RWPE2 (cell line): ENCODE results near the gene SLC49A4.

Experiments
- ATAC-seq: fragments of 200-7000 bp; cut with Tn5 transposase; 3 replicates; pipeline ENCODE4 v1.9.1; 2021; ENCODE audit warnings: low read depth
- DNase-seq: peaks from one replicate; pipeline ENCODE4 v3.0.0-alpha.2; 2020; ENCODE audit warnings: low spot score
- H3K27ac ChIP-seq: fragments of 450-650 bp; 2 replicates; pipeline ENCODE4 v1.5.1; 2017; ENCODE audit warnings: mild to moderate bottlenecking; ENCODE audit not compliant: poor library complexity, severe bottlenecking
- H3K27me3 ChIP-seq: fragments of 250-450 bp; sonication (Bioruptor Pico); 2 replicates; pipeline ENCODE4 v1.5.1; 2021; ENCODE audit warnings: mild to moderate bottlenecking, moderate library complexity; ENCODE audit not compliant: insufficient read depth, poor library complexity, severe bottlenecking
- H3K36me3 ChIP-seq: fragments of 250-450 bp; sonication (Bioruptor Pico); 2 replicates; pipeline ENCODE4 v1.5.1; 2020; ENCODE audit warnings: low read depth, mild to moderate bottlenecking, moderate library complexity
- H3K4me1 ChIP-seq: fragments of 250-450 bp; sonication (Bioruptor Pico); 2 replicates; pipeline ENCODE4 v1.5.1; 2021; ENCODE audit warnings: mild to moderate bottlenecking, moderate library complexity; ENCODE audit not compliant: insufficient read depth, poor library complexity, severe bottlenecking
- H3K4me3 ChIP-seq: fragments of 250-450 bp; sonication (Bioruptor Pico); 2 replicates; pipeline ENCODE4 v1.5.1; 2021; ENCODE audit warnings: mild to moderate bottlenecking, moderate library complexity; ENCODE audit not compliant: severe bottlenecking
- H3K9me3 ChIP-seq: fragments of 250-450 bp; sonication (Bioruptor Pico); 2 replicates; pipeline ENCODE4 v1.5.1; 2021; ENCODE audit warnings: mild to moderate bottlenecking, moderate library complexity; ENCODE audit not compliant: severe bottlenecking
- CTCF ChIP-seq: fragments of 450-650 bp; IDR thresholded peaks from one replicate; pipeline ENCODE4 v1.5.1; 2017; ENCODE audit warnings: mild to moderate bottlenecking, moderate library complexity; ENCODE audit not compliant: poor library complexity, severe bottlenecking

The SLC49A4 gene

GRCh38 chr3:122908251-122908650 is 113.4 kb downstream of the SLC49A4 start:
- Histone ChIP-seq H3K27ac (no peak overlapping the region), H3K4me1 (no peaks in the 10 kb centered on the region), H3K4me3 (no peak overlapping the region), H3K9me3 (no peaks in the 10 kb centered on the region), H3K36me3 (no peaks in the 10 kb centered on the region), H3K27me3 (peaks cover 6% of the 10 kb centered on the region)
- ATAC-seq (no peak), DNase-seq (no peak)
- no peak for TF ChIP-seq CTCF

GRCh38 chr3:122911901-122912300 is 117.0 kb downstream of the SLC49A4 start:
- Histone ChIP-seq H3K9me3 (no peaks in the 10 kb centered on the region), H3K4me1 (no peaks in the 10 kb centered on the region), H3K36me3 (no peaks in the 10 kb centered on the region), H3K4me3 (no peak overlapping the region), H3K27me3 (peaks cover 12% of the 10 kb centered on the region), H3K27ac (no peak overlapping the region)
- TF ChIP-seq CTCF: no peak
- DNase-seq (no peak), ATAC-seq (no peak)

- no peak for TF ChIP-seq CTCF
- no peak overlapping the region for H3K27ac ChIP-seq
- no peaks in the 10 kb centered on the region for H3K4me1 ChIP-seq
- H3K9me3 ChIP-seq: no peaks in the 10 kb centered on the region
- ATAC-seq (no peak), DNase-seq (no peak)
- H3K27me3 ChIP-seq: peaks cover 12% of the 10 kb centered on the region
- no peaks in the 10 kb centered on the region for H3K36me3 ChIP-seq
- no peak overlapping the region for H3K4me3 ChIP-seq
Measured at GRCh38 chr3:122912772-122913538, 118.1 kb downstream of the SLC49A4 start.

GRCh38 chr3:122913539-122914100 is 118.8 kb downstream of the SLC49A4 start:
- no peak for ATAC-seq
- TF ChIP-seq CTCF: no peak
- no peak for DNase-seq
- H3K36me3 ChIP-seq: no peaks in the 10 kb centered on the region
- H3K4me1 ChIP-seq: no peaks in the 10 kb centered on the region
- no peak overlapping the region for H3K4me3 ChIP-seq
- H3K9me3 ChIP-seq: no peaks in the 10 kb centered on the region
- peaks cover 12% of the 10 kb centered on the region for H3K27me3 ChIP-seq
- no peak overlapping the region for H3K27ac ChIP-seq
